CD4-positive, alpha-beta T cell treated with Interferon gamma for 1 hour (primary cell): ENCODE data around the gene CD80.
A peak's percentile ranks its signal among the peaks of the same experiment; 100 is the strongest.
"Not testable (repeated sequence)": the region's sequence is repeated elsewhere in the genome, so short reads cannot be mapped to it uniquely, and the experiment has no call there.

Experiments used
- DNase-seq: peaks from one replicate; pipeline ENCODE4 v3.0.0-alpha.2; 2020

The CD80 gene

DNA sequence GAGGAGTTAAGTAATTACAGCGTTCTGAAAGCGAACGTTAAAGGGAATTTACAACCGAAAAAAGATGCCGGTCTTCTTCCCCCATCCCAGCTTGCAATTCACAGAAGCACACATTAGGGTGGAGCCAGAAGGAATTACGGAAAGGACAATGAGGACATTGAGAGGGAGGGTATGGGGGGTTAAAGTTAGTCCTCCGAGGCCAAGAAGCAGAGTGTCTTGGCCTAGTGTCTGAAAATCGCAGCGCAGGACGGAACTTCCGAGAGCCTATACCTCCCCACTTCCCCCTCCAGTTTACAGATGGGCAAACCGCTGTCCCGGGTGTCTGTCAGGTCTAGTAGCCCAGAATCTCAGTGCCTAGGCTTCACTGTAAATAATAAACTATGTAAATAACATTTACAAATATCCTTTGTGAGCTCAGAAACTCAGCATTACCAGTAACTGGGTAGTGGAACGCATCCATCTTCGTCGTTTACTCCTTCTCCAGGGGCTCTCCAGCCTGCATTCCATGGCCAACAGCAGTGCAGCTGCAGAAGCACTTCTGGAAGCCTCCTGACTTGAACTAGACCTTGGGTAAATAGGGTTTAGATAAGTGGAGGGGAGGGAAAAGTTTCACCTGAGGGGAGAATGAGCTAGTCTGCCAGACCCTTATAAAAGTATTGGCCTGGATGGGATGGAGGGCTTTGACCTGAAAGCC, 20.8 kb upstream of the CD80 start:
- peak; percentile 56 for DNase-seq

DNA sequence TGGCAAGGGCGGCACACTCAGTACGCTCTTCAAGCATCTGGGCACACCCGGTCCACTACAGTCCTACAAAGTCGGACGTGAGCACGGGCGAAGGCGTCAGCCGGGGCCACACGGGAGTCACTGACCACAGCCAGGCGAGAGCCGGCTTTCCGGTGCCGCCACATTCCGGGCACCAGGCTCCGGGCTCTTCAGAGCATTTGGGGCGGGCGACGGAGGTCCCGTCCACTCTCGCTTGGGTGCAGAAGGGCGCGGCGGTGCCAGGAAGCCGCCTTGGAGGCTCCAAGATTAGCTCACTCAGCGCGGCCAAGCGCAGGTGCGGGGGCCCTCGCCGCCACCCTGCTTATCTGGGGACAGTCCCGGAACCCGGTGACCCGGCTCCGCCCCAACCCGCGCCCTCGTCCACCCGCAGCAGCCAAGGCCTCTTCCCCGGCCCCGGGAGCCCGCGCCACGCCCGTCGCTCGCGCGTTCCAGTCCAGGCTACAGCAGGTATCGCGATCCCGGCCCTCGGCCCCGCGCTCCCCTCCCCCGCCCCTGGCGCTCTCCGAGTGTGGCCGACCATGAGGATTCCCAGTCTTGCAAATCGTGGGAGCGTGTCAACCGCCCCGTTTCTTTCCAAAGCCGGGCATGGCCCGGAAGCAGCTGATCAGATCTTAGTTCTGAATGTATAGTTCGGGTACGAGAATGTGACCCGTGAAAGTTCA, 20.1 kb upstream of the CD80 start, which contains the start of gene ADPRH:
Gene ADPRH, plus strand, starts transcription at position 127 of the 701 bp plus-strand sequence. CDS start 2,678 bp downstream, outside the sequence.
- DNase-seq: peak; percentile 67

DNA sequence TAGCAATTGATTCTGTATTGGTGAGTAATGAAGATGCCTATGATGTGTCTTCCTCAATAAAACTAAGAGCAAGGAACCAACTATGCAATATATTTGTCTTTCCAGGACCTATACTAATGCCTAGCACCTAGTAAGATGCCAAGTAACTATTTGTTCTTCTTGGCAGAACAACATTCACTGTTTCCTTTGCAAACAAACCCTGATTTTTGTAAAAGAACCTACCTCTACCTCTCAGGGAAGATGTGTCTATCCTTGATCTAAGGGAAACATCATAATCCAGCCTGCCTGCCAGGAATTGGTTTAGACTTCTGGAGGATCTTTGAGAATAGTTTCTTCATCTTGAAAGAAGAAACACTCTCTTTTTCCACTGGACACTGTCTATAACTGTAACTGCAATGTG, 16.1 kb upstream of the CD80 start:
- DNase-seq: no peak

DNA sequence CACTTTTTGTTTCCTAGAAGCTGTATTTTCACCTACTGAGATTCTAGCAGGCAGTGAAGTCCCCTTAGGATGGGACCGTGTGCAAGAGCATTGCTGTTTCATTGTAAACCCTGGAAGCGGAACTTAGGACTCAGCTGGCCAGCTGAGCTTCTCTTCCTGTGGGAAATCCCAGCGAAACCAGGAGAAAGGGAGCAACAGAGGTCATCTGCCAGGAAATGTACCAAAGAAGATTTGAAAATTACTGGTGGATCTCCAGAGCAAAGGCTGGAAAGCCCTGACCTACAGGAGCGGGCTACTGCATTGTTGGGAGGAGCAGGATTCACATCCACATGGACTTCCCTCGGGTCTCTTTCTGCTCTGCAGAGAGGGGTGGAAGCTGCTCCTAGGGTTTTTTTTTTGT, 12.3 kb upstream of the CD80 start:
- DNase-seq: no peak

DNA sequence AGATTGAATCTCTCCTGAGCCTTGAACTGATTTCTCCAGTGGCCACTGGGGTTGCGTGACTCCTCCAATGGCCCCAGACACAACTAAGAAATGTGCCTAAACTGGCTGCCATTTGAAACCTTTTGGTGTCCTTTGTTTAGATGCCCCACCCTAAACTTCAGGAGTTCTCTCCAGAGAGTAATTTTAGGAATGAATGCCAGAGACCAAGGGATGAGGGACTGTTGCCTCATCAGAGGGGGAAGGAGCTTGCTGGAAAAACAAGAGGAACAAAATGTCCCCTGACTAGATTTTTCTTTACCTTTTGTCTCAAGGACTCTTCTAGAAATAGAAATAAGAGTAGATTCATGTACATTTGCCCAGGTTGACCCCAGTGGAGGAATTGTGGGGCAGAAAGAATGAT, 11.8 kb upstream of the CD80 start:
- no peak for DNase-seq

DNA sequence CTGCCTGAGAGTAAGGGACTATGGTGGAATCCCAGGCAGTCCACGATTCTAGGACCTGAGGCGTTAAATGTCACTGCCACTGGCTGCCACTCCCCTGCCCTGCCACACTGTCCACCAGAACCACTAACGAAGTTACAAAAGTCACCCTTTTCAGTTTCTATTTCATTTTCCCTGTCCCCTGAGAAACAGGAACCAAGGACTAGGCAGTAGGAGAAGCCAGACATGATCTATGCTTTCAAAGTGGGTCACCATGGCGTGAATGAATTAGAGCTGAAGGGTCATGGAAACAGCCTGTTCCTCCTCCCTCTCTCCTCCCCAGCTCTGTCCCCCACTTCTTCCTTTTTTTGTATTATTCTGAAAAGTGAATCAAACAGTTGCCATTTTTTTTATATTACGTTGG, 10.8 kb upstream of the CD80 start:
- DNase-seq: peak; percentile 50

DNA sequence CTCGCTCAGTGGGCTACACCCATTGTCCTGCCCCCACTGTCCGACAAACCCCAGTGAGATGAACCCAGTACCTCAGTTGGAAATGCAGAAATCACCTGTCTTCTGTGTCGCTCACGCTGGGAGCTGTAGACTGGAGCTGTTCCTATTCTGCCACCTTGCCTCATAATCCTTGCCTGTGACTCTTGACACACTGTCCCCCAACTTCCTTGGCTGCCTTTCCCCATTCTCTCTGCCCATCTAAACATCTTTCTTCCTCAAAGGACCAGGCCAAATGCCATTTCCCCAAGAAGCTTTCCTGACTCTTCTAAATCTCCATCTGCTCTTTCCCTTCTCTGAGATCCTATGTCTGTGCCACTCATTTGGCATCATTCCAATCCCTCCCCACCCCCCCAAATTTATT, 9.7 kb upstream of the CD80 start:
- DNase-seq: no peak

GRCh38 chr3:119563334-119563733, 3.9 kb upstream of the CD80 start:
- not testable (repeated sequence) for DNase-seq

DNA sequence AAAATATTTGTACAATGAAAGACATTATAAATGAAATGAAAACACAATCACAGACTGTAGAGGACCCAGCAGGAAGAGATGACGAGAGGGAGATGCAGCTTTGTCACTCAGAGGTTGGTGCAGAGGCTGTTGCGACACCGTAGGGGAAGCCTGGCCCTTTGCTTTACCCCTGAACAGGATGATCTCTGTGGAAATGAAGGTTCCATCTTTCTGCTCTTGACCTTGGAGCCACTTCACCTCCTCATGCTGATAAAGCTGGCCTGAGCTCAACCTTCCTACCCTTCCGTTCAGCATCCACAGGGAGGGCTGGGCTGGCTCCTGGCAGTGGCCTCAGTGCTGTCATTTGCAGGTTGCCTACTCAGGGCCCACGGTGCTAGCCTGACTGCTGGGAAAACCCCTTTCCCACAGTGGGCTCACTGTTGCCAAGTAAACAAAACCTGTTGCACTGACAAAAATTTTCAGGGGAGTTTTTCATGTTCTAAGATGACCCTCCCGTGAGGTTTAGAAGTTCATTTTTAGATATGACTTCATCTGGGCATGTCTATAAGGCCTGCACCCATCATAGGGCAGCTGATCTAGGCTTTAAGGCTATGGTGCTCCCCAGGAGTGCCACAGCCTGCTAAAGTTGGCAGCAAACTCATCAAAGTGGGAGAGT, 3.0 kb upstream of the CD80 start:
- peak; percentile 77 for DNase-seq

DNA sequence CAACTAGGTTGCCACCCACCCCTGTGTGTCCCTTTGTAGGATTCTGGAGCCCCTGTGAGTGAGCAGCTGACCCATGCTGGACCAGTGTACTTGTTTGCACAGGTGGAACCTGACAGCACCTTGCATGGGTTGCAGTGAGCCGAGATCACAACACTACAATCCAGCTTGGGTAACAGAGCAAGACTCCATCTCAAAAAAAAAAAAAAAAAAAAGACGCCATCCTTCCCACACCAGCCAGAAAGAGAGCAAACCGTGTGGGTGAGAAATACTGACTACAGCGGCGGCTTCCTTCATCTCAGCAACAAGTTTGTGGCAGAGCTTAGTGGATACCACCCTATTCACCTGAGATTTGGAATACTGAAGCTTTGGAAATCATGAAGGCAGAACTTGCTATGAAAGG, 746 bp upstream of the CD80 start:
- no peak for DNase-seq

DNA sequence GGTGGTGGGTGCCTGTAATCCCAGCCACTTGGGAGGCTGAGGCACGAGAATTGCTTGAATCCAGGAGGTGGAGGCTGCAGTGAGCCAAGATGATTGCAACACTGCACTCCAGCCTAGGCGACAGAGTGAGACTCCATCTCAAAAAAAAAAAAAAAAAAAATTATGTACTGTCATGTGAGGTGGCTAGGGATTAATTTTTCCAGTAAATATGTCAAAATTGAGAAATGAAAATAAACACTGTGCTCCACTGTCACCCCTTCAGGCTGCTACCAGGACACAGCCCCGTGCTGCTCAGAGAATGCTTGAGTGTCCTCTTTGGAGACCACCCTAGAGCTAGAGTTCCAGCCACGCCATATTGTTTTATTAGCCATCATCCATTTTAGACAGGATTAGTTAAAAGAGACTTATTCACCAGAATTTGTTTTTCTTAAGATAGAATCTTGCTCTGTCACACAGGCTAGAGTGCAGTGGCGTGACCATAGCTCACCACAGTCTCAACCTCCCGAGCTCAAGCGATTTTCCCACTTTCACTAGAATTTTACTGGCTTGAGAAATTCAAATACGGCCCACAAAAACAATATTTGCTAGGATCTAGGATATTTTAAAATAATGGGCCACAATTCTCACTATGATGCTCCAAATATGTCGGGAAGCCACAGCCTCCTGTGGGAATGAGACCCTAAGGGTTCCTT, 642 bp downstream of the CD80 start:
- DNase-seq: no peak

- DNase-seq: no peak
These were observed 1.5 kb downstream of the CD80 start for GRCh38 chr3:119557877-119558269.

DNA sequence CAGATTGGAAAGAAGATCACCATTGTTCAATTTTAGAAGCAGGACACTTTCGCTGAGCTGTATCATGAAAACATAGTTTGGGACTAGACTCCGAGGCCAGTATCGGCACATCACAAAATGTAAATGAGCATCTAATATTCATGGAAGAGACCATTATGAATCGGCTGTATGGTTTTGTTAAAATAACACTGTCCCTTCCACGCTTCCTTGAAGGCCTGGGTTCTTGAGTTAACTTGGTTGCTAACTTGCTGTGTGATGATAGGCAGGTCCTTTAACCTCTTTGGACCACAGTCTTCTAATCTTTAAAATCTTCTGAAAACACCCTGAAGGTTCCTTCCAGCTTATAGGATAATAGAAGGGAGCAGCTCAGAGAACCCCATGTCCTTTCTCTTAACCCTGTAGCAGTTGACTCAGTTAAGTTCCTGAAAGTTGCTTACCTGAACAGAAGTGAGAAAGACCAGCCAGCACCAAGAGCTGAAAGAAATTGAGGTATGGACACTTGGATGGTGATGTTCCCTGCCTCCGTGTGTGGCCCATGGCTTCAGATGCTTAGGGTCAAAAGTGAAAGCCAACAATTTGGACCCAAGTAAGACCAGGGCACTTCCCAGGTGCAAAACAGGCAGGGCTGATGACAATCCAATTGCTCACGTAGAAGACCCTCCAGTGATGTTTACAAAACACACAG, 2.1 kb downstream of the CD80 start:
- no peak for DNase-seq

DNA sequence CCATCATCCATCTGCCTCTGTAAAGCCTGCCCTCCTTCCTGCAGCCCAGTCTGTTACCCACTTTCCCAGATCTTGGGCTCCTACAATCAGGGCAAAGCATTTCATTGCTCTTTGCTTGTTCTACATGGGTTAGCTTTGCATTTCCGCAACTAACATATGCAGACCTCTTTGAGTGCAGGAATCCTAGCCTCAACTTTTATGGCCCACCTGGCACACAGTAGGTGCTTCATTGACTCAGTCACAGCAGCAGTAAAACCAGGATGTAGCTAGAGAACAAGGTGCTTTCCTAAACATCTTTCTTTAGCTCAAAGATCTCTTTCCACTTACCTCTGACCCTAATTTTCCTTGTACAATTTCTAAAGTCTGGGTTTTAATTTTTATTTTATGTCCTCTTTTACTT, 3.5 kb downstream of the CD80 start:
- DNase-seq: no peak

GRCh38 chr3:119555309-119555735, 4.1 kb downstream of the CD80 start:
- DNase-seq: peak; percentile 60

DNA sequence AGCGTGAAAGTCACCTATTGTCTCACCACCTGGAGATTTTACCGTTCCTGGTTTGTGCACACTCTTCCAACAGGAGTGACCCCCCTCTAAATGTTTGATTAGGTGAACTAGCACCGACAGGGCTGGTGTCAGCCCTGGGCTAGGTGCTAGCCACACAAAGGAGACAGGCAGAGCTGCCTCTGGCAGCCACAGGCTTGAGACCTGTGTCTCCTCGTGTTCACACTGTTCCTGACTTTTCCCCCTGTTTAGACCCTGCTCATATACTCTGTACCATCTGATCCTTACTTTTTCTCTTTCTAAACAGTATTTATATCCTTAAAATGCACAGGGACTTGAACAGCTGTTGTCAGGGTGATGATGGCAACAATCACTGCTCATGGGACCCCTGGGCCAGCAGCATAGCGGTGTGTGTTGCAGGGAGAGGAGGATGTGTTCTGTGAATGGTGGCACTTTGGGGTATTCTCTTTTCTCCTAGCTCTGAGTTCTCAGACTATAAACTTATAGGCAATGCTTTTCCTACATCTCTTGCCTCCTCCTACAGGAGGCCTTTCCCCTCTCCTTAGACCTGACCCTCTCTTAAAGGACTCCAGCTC, 5.5 kb downstream of the CD80 start:
- no peak for DNase-seq

- DNase-seq: not testable (repeated sequence)
These were observed 6.5 kb downstream of the CD80 start for GRCh38 chr3:119552928-119553327.

DNA sequence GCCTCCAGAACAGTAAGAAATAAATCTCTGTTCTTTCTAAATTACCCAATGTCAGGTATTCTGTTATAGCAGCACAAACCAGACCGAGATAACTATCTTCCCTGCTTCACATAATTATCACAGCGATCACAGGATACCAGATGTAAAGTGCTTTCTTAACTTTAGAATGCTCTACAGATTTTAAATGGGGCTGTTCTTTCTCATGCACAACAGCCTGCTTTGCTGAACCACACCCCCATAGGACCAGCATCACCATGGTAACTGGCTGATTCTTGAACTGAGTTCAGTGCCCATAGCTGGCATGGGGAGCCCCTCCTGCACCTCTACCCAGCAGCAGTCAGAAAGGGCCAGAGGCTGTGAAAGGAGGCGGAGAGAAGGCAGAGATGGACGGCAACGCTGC, 7.8 kb downstream of the CD80 start:
- no peak for DNase-seq

DNA sequence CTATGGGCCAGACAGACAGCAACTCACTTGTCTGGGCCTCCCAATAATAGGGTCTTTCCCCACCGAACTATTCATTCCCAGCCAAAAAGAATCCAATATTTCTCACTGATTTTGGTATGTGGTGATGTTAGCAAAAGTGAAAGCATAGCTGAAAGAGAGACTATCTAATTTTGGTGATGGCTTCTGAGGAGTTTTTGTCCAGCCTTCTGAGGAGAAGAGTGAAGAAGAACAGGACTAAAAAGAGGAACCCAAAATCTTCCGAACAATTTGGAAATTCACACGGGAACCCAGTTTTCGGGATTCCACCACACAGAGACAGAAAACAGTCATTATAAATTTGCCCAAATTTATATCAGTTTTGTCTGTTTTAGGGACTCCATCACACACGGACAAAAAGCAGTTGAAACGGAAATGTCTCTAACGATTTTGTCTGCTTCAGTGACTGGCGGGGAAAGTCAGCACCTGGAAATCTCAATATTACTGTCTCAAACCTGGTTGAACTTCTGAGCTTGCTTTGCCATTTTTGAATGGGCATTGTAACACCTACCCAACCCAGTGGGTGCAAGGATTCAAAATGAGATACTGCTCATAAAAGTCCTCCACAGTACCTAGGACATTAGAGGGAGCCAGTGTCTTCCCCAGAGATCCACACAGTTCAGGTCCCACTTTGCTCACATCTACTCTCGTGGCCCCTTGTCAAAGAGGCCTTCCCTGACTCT, 9.1 kb downstream of the CD80 start:
- DNase-seq: no peak

DNA sequence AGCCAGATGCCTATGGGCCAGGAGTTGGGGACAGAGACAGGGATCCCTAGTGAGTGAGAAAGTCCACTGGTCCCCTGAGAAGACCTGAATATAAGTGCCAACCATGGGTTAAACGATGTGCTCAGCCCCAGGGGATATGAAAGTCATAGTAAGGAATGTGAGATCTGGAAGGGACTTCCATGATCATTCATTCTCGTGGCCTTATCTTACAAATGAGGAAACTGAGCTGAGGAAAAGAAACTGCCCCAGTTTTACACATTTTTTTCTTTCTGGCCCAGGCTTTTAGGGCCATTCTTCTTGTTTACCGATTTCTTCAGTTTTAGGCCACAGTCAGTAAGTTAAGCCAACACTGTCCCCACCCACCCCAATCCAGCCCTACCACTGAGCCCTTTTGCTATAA, 11.1 kb downstream of the CD80 start:
- no peak for DNase-seq

DNA sequence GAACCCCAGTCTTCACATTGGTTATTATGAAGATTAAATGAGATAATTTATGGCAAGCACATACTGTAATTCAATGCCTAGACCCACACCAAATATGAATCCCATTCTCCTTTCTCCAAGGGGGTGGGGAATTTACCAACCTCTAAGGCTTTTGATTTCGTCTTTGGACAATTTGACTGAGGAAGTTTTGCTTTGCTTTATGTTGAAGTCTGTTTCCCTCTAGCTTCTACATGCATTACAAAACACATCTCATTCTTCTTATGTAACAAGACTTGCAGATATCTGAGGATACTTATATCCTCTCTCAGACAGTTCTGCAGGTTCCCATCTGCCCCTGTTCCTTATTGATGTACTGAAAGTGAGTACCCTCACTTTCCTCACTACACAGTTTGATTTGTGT, 12.2 kb downstream of the CD80 start:
- DNase-seq: no peak

- DNase-seq: no peak
These were observed 16.3 kb downstream of the CD80 start for GRCh38 chr3:119543147-119543546.
